Activated CD4-positive, alpha-beta T cell treated with anti-CD3 and anti-CD28 coated beads, Interleukin-2, amount 10 ng/mL, durations not matched to agents 7 days and 5 days (primary cell): Measurements from ENCODE around the gene G6PD. TPM values are rescaled to one million over a fixed set of nuclear protein-coding genes. Genes with fewer than 3 reads are reported as not detected.
A peak's percentile ranks its signal among the peaks of the same experiment; 100 is the strongest.

ENCODE experiments used
- CTCF ChIA-PET: fragments of 350-600 bp; sonication (Branson Sonifier 250); formaldehyde crosslinking; loops from one replicate; lab custom pipeline; 2021; ENCODE audit warnings: antibody characterized with exemption; lab: Charles Lee
- POLR2A ChIA-PET: fragments of 350-600 bp; sonication (Branson Sonifier 250); formaldehyde crosslinking; loops from one replicate; lab custom pipeline; 2021; ENCODE audit warnings: antibody characterized with exemption; lab: Charles Lee
- DNase-seq: peaks from one replicate; pipeline ENCODE4 v3.0.0-alpha.2; 2020
- H3K27ac Mint-ChIP-seq: one replicate; pipeline ENCODE4 v1.8.0; 2021; ENCODE audit warnings: mild to moderate bottlenecking, moderate library complexity, mixed read lengths
- H3K27me3 Mint-ChIP-seq: one replicate; pipeline ENCODE4 v1.8.0; 2021; ENCODE audit warnings: mixed read lengths
- H3K36me3 Mint-ChIP-seq: one replicate; pipeline ENCODE4 v1.8.0; 2021; ENCODE audit warnings: low read depth, mixed read lengths
- H3K4me1 Mint-ChIP-seq: one replicate; pipeline ENCODE4 v1.8.0; 2021; ENCODE audit warnings: mixed read lengths
- H3K4me3 Mint-ChIP-seq: one replicate; pipeline ENCODE4 v1.8.0; 2021; ENCODE audit warnings: mild to moderate bottlenecking, moderate library complexity, mixed read lengths
- H3K9me3 Mint-ChIP-seq: one replicate; pipeline ENCODE4 v1.8.0; 2021; ENCODE audit warnings: mixed read lengths
- total RNA-seq, 2 experiments: library from RNA; stranded (reverse); gene quantifications; one replicate each; pipeline ENCODE4 v1.2.3, GENCODE V29; 2021

The G6PD gene
- total RNA-seq, 2 experiments from 2014 or later, result 64.7 to 69.4 TPM

- H3K36me3 Mint-ChIP-seq, result peaks cover 6% of the 10 kb centered on the region
- peaks cover 22% of the 10 kb centered on the region for H3K4me1 Mint-ChIP-seq
- CTCF ChIA-PET, result interaction anchor here (3.1 kb wide), 1 partner anchor 10 kb away, joined by 10 read pairs; no protein-coding TSS in a partner anchor
- peak overlapping the region; percentile 16 for H3K4me3 Mint-ChIP-seq
- H3K27ac Mint-ChIP-seq, result peak overlapping the region; percentile 36
- POLR2A ChIA-PET, result no interaction called here
- DNase-seq, result no peak
- H3K9me3 Mint-ChIP-seq, result no peaks in the 10 kb centered on the region
- H3K27me3 Mint-ChIP-seq, result no peaks in the 10 kb centered on the region
Observed at GRCh38 chrX:154517101-154517781, 29.4 kb downstream of the G6PD start.

- H3K27ac Mint-ChIP-seq, result peak overlapping the region; percentile 94
- H3K9me3 Mint-ChIP-seq, result no peaks in the 10 kb centered on the region
- DNase-seq, result peak; percentile 25
- no peaks in the 10 kb centered on the region for H3K27me3 Mint-ChIP-seq
- peaks cover 6% of the 10 kb centered on the region for H3K36me3 Mint-ChIP-seq
- CTCF ChIA-PET, result interaction anchor here (3.1 kb wide), 1 partner anchor 11 kb away, joined by 10 read pairs; no protein-coding TSS in a partner anchor
- POLR2A ChIA-PET, result no interaction called here
- H3K4me3 Mint-ChIP-seq, result peak overlapping the region; percentile 80
- peaks cover 25% of the 10 kb centered on the region for H3K4me1 Mint-ChIP-seq
Observed at GRCh38 chrX:154516656-154517100, 30.0 kb downstream of the G6PD start.

GRCh38 chrX:154515966-154516655 is 30.5 kb downstream of the G6PD start, which contains the start of gene FAM3A:
TSS of gene FAM3A (minus strand) at chrX:154516232. CDS start at chrX:154515772, 460 bp downstream.
- no peaks in the 10 kb centered on the region for H3K27me3 Mint-ChIP-seq
- peak within 1 kb of the TSS; percentile 94 for H3K27ac Mint-ChIP-seq
- H3K4me1 Mint-ChIP-seq, result peaks cover 31% of the 10 kb centered on the region
- H3K36me3 Mint-ChIP-seq, result peaks cover 7% of the 10 kb centered on the region
- no peaks in the 10 kb centered on the region for H3K9me3 Mint-ChIP-seq
- ChIA-PET CTCF (interaction anchor here (1.3 to 3.1 kb wide), 2 partner anchors 11 to 18 kb away, joined by 4 to 10 read pairs; no protein-coding TSS in a partner anchor), POLR2A (no interaction called here)
- peak; percentile 93 for DNase-seq
- peak within 1 kb of the TSS; percentile 80 for H3K4me3 Mint-ChIP-seq

GRCh38 chrX:154515090-154515965 is 31.3 kb downstream of the G6PD start:
- POLR2A ChIA-PET, result no interaction called here
- H3K9me3 Mint-ChIP-seq, result no peaks in the 10 kb centered on the region
- peak; percentile 32 for DNase-seq
- peak overlapping the region; percentile 84 for H3K27ac Mint-ChIP-seq
- H3K36me3 Mint-ChIP-seq, result peaks cover 12% of the 10 kb centered on the region
- H3K27me3 Mint-ChIP-seq, result no peaks in the 10 kb centered on the region
- H3K4me1 Mint-ChIP-seq, result peaks cover 34% of the 10 kb centered on the region
- peak overlapping the region; percentile 79 for H3K4me3 Mint-ChIP-seq
- CTCF ChIA-PET, result interaction anchor here (1.3 to 3.1 kb wide), 2 partner anchors 12 to 17 kb away, joined by 4 to 10 read pairs; no protein-coding TSS in a partner anchor

GRCh38 chrX:154513716-154514115 is 32.9 kb downstream of the G6PD start:
- Mint-ChIP-seq H3K27ac (no peak overlapping the region), H3K9me3 (peaks cover 4% of the 10 kb centered on the region), H3K36me3 (peaks cover 25% of the 10 kb centered on the region), H3K27me3 (no peaks in the 10 kb centered on the region), H3K4me3 (peak overlapping the region; percentile 43), H3K4me1 (peaks cover 41% of the 10 kb centered on the region)
- POLR2A ChIA-PET, result no interaction called here
- CTCF ChIA-PET, result no interaction called here
- DNase-seq, result no peak

GRCh38 chrX:154512879-154513553 is 33.6 kb downstream of the G6PD start:
- Mint-ChIP-seq H3K27me3 (no peaks in the 10 kb centered on the region), H3K27ac (no peak overlapping the region), H3K4me1 (peaks cover 41% of the 10 kb centered on the region), H3K4me3 (no peak overlapping the region), H3K9me3 (peaks cover 4% of the 10 kb centered on the region), H3K36me3 (peaks cover 28% of the 10 kb centered on the region)
- POLR2A ChIA-PET, result interaction anchor here (0.7 kb wide), 1 partner anchor 32 kb away, joined by 3 read pairs; no protein-coding TSS in a partner anchor
- CTCF ChIA-PET, result no interaction called here
- no peak for DNase-seq

GRCh38 chrX:154511761-154512160 is 34.9 kb downstream of the G6PD start:
- Mint-ChIP-seq H3K9me3 (peaks cover 4% of the 10 kb centered on the region), H3K4me3 (no peak overlapping the region), H3K36me3 (peaks cover 28% of the 10 kb centered on the region), H3K4me1 (peaks cover 40% of the 10 kb centered on the region), H3K27ac (peak overlapping the region; percentile 90), H3K27me3 (no peaks in the 10 kb centered on the region)
- POLR2A ChIA-PET, result no interaction called here
- CTCF ChIA-PET, result no interaction called here
- no peak for DNase-seq

- POLR2A ChIA-PET, result no interaction called here
- Mint-ChIP-seq H3K27ac (no peak overlapping the region), H3K27me3 (no peaks in the 10 kb centered on the region)
Observed at GRCh38 chrX:154509455-154509854, 37.2 kb downstream of the G6PD start.

GRCh38 chrX:154508384-154508745 is 38.3 kb downstream of the G6PD start:
- no peak for DNase-seq
- Mint-ChIP-seq H3K4me1 (peaks cover 22% of the 10 kb centered on the region), H3K27ac (no peak overlapping the region), H3K27me3 (no peaks in the 10 kb centered on the region), H3K4me3 (no peak overlapping the region), H3K36me3 (peaks cover 22% of the 10 kb centered on the region), H3K9me3 (peaks cover 4% of the 10 kb centered on the region)
- CTCF ChIA-PET, result no interaction called here
- POLR2A ChIA-PET, result no interaction called here

More at GRCh38 chrX:154509455-154509854, 37.2 kb downstream of the G6PD start:
- Mint-ChIP-seq H3K4me1 (peaks cover 29% of the 10 kb centered on the region), H3K36me3 (peaks cover 28% of the 10 kb centered on the region), H3K9me3 (peaks cover 4% of the 10 kb centered on the region), H3K4me3 (no peak overlapping the region)
- CTCF ChIA-PET, result no interaction called here
- DNase-seq, result no peak

GRCh38 chrX:154507673-154508383 is 38.8 kb downstream of the G6PD start:
- Mint-ChIP-seq H3K9me3 (peaks cover 4% of the 10 kb centered on the region), H3K4me3 (no peak overlapping the region), H3K27ac (no peak overlapping the region), H3K27me3 (no peaks in the 10 kb centered on the region), H3K4me1 (peaks cover 22% of the 10 kb centered on the region), H3K36me3 (peaks cover 22% of the 10 kb centered on the region)
- CTCF ChIA-PET, result no interaction called here
- POLR2A ChIA-PET, result no interaction called here
- no peak for DNase-seq

- Mint-ChIP-seq H3K27me3 (no peaks in the 10 kb centered on the region), H3K4me1 (peaks cover 16% of the 10 kb centered on the region), H3K36me3 (peaks cover 22% of the 10 kb centered on the region), H3K27ac (no peak overlapping the region), H3K9me3 (peaks cover 4% of the 10 kb centered on the region), H3K4me3 (no peak overlapping the region)
- no peak for DNase-seq
- POLR2A ChIA-PET, result no interaction called here
- CTCF ChIA-PET, result no interaction called here
Observed at GRCh38 chrX:154506483-154507332, 39.9 kb downstream of the G6PD start.
